GM12872 (cell line): ENCODE data around the gene EMC9.

Experiments used
- CTCF ChIP-seq: IDR thresholded peaks from 3 replicates; pipeline ENCODE4 v1.5.1; 2011; ENCODE audit warnings: low read depth, mild to moderate bottlenecking, low read length, moderate library complexity; ENCODE audit not compliant: insufficient read depth

The EMC9 gene

GRCh38 chr14:24108336-24108874 lies 33.0 kb downstream of the EMC9 start:
- TF ChIP-seq CTCF, result no peak

GRCh38 chr14:24106672-24107271 lies 34.6 kb downstream of the EMC9 start:
- no peak for TF ChIP-seq CTCF

GRCh38 chr14:24103451-24103850 lies 37.9 kb downstream of the EMC9 start:
- no peak for TF ChIP-seq CTCF

GRCh38 chr14:24102357-24103048 lies 38.9 kb downstream of the EMC9 start:
- TF ChIP-seq CTCF, result no peak

GRCh38 chr14:24100982-24101494 lies 40.4 kb downstream of the EMC9 start:
- TF ChIP-seq CTCF, result no peak

GRCh38 chr14:24100197-24100981 lies 41.0 kb downstream of the EMC9 start:
- TF ChIP-seq CTCF, result no peak
